ENCODE measurements around the gene OSBPL2.

Gene OSBPL2

DNA sequence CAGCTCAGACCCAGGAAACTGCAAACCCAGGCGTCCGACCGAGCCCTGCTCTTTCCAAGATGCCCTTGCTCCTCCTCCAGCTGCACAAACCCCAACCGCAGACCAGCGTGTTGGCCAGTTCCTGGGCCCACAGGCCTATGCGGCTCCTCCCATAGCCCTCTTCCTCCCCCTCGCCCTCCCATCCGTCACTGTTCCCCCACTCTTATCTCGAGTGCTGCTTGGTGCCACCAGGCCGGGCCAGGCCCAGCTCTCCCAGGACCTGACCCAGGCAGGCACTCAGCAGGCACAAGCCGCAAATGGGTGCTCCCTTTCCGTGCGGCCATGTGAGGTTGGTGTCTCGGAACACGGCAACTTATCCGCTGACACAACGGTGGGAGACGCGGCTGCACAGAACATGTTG is 93.0 kb downstream of the OSBPL2 start:
- Mint-ChIP-seq H3K4me3 (no peak overlapping the region), H3K27me3 (peaks cover 8 to 10% of the 10 kb centered on the region in 2 donors), H3K4me1 (ENCODE audit: low read depth in 2 of 2) (peaks cover 0 to 1% of the 10 kb centered on the region in 2 donors), H3K36me3 (ENCODE audit: insufficient read depth) (peaks cover 4% of the 10 kb centered on the region), H3K9me3 (no peaks in the 10 kb centered on the region), H3K27ac (no peak overlapping the region)
- ATAC-seq (replicated peaks) (no peak), DNase-seq (no peak)

DNA sequence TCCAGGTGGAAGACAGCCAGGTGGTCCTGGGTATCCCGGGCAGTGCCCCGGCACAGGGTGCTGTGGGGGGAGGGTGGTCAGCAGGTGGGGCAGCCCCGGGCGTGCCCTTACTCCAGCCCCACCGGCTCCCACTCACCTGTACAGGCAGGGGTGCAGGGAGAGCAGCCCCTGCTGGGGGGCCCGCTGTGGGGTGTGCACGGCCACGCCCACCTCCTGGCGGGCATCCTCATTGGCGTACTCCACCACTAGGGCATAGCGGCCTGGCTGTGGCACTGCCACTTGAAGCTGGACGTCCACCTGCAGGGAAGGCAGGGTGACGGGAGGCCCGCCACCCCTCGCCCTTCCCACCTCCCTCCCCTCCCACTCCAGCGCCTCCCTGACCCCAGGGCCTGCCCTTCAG is 94.1 kb downstream of the OSBPL2 start:
- no peak for ATAC-seq (replicated peaks)

DNA sequence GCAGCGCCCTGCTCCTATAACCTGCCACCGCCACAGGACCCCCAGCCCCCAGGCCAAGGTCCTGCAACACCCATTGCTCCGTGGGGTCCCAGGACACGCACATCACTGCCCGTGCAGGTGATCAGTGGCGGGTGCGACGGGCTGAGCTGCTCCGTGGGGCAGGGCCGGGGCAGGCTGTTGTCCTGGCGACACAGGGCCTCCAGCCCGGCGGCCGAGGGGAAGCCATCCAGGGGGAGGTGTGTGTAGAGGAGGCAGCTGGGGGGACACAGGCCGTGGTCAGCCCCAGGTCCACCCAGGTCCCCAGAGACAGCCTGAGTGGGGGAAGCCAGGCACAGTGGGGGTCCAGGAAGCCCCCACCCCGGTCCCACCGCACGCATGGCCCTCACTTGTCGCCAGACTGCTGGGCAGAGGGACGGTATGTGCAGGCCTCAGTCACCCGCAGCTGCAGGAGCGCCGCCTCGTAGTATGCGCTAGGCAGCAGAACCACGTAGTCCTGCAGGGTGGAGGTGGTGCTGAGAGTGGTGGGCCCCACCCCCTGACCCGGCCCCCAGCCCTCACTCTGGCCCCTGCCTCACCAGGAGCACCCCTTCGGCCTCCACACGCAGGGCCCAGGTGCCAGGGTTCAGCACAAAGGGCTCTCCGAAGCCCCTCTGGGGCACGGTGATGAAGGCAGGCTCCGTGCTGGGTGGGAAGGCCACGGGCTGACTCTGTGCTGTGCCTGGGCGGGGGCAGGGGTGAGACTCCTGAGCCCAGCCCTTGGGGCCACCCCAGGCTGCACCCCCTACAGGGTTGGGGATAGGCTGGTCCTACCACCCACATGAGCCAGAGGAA is 94.9 kb downstream of the OSBPL2 start:
- ATAC-seq (replicated peaks): no peak
- Mint-ChIP-seq H3K36me3 (ENCODE audit: insufficient read depth) (peaks cover 5% of the 10 kb centered on the region), H3K9me3 (no peaks in the 10 kb centered on the region), H3K27me3 (peaks cover 11 to 13% of the 10 kb centered on the region in 2 donors), H3K4me1 (ENCODE audit: low read depth in 2 of 2) (peaks cover 0 to 10% of the 10 kb centered on the region in 2 donors), H3K27ac (no peak overlapping the region), H3K4me3 (no peak overlapping the region)
- no peak for DNase-seq

More for the DNA sequence above, 94.1 kb downstream of the OSBPL2 start:
- Mint-ChIP-seq H3K36me3 (ENCODE audit: insufficient read depth) (peaks cover 5% of the 10 kb centered on the region), H3K4me3 (no peak overlapping the region), H3K27ac (no peak overlapping the region), H3K9me3 (no peaks in the 10 kb centered on the region), H3K4me1 (ENCODE audit: low read depth in 2 of 2) (peaks cover 0 to 7% of the 10 kb centered on the region in 2 donors), H3K27me3 (peaks cover 11 to 13% of the 10 kb centered on the region in 2 donors)
- DNase-seq: no peak

GRCh38 chr20:62333820-62334595 is 95.7 kb downstream of the OSBPL2 start:
- ATAC-seq (replicated peaks) (no peak), DNase-seq (no peak)
- Mint-ChIP-seq H3K27ac (no peak overlapping the region), H3K4me1 (ENCODE audit: low read depth in 2 of 2) (peaks cover 0 to 10% of the 10 kb centered on the region in 2 donors), H3K27me3 (peaks cover 11 to 13% of the 10 kb centered on the region in 2 donors), H3K9me3 (no peaks in the 10 kb centered on the region), H3K4me3 (no peak overlapping the region), H3K36me3 (ENCODE audit: insufficient read depth) (peaks cover 5% of the 10 kb centered on the region)

DNA sequence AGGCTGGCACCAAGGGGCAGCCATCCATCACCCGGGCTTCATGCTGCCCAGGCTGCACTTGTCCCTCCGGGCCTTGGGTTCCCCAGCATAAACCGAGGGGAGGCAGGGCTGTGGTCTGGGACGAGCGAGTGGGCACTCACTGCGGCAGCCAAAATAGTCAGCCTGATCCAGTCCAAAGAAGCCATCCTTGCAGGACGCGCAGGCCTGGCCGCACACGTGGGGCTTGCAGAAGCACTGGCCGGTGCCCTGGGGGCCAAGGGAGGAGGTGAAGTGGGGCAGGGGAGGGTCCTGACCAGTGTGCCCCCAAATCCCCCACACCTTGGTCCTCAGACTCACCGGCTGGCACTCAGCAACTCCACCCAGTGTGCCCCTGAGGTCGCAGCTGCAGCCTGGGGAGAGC is 96.6 kb downstream of the OSBPL2 start:
- H3K9me3 Mint-ChIP-seq: no peaks in the 10 kb centered on the region
- DNase-seq: no peak
- H3K27me3 Mint-ChIP-seq: peaks cover 13 to 17% of the 10 kb centered on the region in 2 donors
- H3K36me3 Mint-ChIP-seq (ENCODE audit: insufficient read depth): peaks cover 6% of the 10 kb centered on the region
- H3K4me3 Mint-ChIP-seq: no peak overlapping the region
- ATAC-seq (replicated peaks): no peak
- no peak overlapping the region for H3K27ac Mint-ChIP-seq
- peaks cover 0 to 10% of the 10 kb centered on the region in 2 donors for H3K4me1 Mint-ChIP-seq (ENCODE audit: low read depth in 2 of 2)

GRCh38 chr20:62335532-62335931 is 97.2 kb downstream of the OSBPL2 start:
- Mint-ChIP-seq H3K27me3 (peaks cover 13 to 22% of the 10 kb centered on the region in 2 donors), H3K27ac (no peak overlapping the region), H3K36me3 (ENCODE audit: insufficient read depth) (peaks cover 11% of the 10 kb centered on the region), H3K9me3 (no peaks in the 10 kb centered on the region), H3K4me1 (ENCODE audit: low read depth in 2 of 2) (peaks cover 0 to 10% of the 10 kb centered on the region in 2 donors), H3K4me3 (no peak overlapping the region)
- ATAC-seq (replicated peaks): no peak
- DNase-seq: no peak

GRCh38 chr20:62336329-62336728 is 98.0 kb downstream of the OSBPL2 start:
- ATAC-seq (replicated peaks): no peak
- H3K4me1 Mint-ChIP-seq (ENCODE audit: low read depth in 2 of 2): peaks cover 0 to 10% of the 10 kb centered on the region in 2 donors
- DNase-seq: no peak
- no peak overlapping the region for H3K27ac Mint-ChIP-seq
- H3K36me3 Mint-ChIP-seq (ENCODE audit: insufficient read depth): peaks cover 11% of the 10 kb centered on the region
- H3K9me3 Mint-ChIP-seq: no peaks in the 10 kb centered on the region
- no peak overlapping the region for H3K4me3 Mint-ChIP-seq
- H3K27me3 Mint-ChIP-seq: peaks cover 13 to 22% of the 10 kb centered on the region in 2 donors

GRCh38 chr20:62336775-62337557 is 98.6 kb downstream of the OSBPL2 start:
- H3K27me3 Mint-ChIP-seq: peaks cover 13 to 22% of the 10 kb centered on the region in 2 donors
- no peak for DNase-seq
- no peaks in the 10 kb centered on the region for H3K9me3 Mint-ChIP-seq
- H3K4me1 Mint-ChIP-seq (ENCODE audit: low read depth in 2 of 2): peaks cover 0 to 10% of the 10 kb centered on the region in 2 donors
- no peak for ATAC-seq (replicated peaks)
- no peak overlapping the region for H3K4me3 Mint-ChIP-seq
- peaks cover 11% of the 10 kb centered on the region for H3K36me3 Mint-ChIP-seq (ENCODE audit: insufficient read depth)
- H3K27ac Mint-ChIP-seq: no peak overlapping the region

GRCh38 chr20:62337558-62338293 is 99.4 kb downstream of the OSBPL2 start:
- DNase-seq (no peak), ATAC-seq (replicated peaks) (peak; percentile 55)
- Mint-ChIP-seq H3K36me3 (ENCODE audit: insufficient read depth) (peaks cover 11% of the 10 kb centered on the region), H3K27ac (no peak overlapping the region), H3K27me3 (peaks cover 13 to 22% of the 10 kb centered on the region in 2 donors), H3K9me3 (no peaks in the 10 kb centered on the region), H3K4me3 (no peak overlapping the region), H3K4me1 (ENCODE audit: low read depth in 2 of 2) (peaks cover 0 to 10% of the 10 kb centered on the region in 2 donors)

- Mint-ChIP-seq H3K4me3 (no peak overlapping the region), H3K27me3 (peaks cover 13 to 26% of the 10 kb centered on the region in 2 donors), H3K27ac (no peak overlapping the region), H3K36me3 (ENCODE audit: insufficient read depth) (peaks cover 11% of the 10 kb centered on the region), H3K4me1 (ENCODE audit: low read depth in 2 of 2) (peaks cover 0 to 10% of the 10 kb centered on the region in 2 donors), H3K9me3 (no peaks in the 10 kb centered on the region)
- ATAC-seq (replicated peaks) (no peak), DNase-seq (no peak)
Observed at GRCh38 chr20:62338294-62338620, 99.9 kb downstream of the OSBPL2 start.

- no peak for ATAC-seq (replicated peaks)
- peaks cover 0 to 10% of the 10 kb centered on the region in 2 donors for H3K4me1 Mint-ChIP-seq (ENCODE audit: low read depth in 2 of 2)
- H3K4me3 Mint-ChIP-seq: peak overlapping the region in 1 of 2 donors; percentile 7
- DNase-seq: no peak
- no peaks in the 10 kb centered on the region for H3K9me3 Mint-ChIP-seq
- H3K27ac Mint-ChIP-seq: no peak overlapping the region
- H3K27me3 Mint-ChIP-seq: peaks cover 13 to 27% of the 10 kb centered on the region in 2 donors
- H3K36me3 Mint-ChIP-seq (ENCODE audit: insufficient read depth): peaks cover 11% of the 10 kb centered on the region
Observed at GRCh38 chr20:62339647-62340062, 101.3 kb downstream of the OSBPL2 start.

- ATAC-seq (replicated peaks) (no peak), DNase-seq (no peak)
- Mint-ChIP-seq H3K36me3 (ENCODE audit: insufficient read depth) (peaks cover 6% of the 10 kb centered on the region), H3K27me3 (peaks cover 0 to 17% of the 10 kb centered on the region in 2 donors), H3K9me3 (no peaks in the 10 kb centered on the region), H3K4me1 (ENCODE audit: low read depth in 2 of 2) (peaks cover 0 to 1% of the 10 kb centered on the region in 2 donors), H3K27ac (no peak overlapping the region), H3K4me3 (no peak overlapping the region)
Observed at GRCh38 chr20:62342910-62343309, 104.6 kb downstream of the OSBPL2 start.

Data from effector memory CD8-positive, alpha-beta T cell (primary cell).